Spinal cord (tissue), 10 donors: ENCODE data around the gene SLC22A1. TPM values are rescaled to one million over a fixed set of nuclear protein-coding genes. Genes with fewer than 3 reads are reported as not detected.
A peak's percentile ranks its signal among the peaks of the same experiment; 100 is the strongest.
"Not testable (repeated sequence)": the region's sequence is repeated elsewhere in the genome, so short reads cannot be mapped to it uniquely, and the experiment has no call there.

ENCODE experiments used
- DNase-seq, 6 donors: peaks; one replicate each; pipeline versions ENCODE4 v3.0.0 to v3.0.0-alpha.2; 2013 to 2015; ENCODE audit warnings: low spot score in 6 of 6, low read depth in 4 of 6
- H3K27ac ChIP-seq: one replicate; pipeline ENCODE4 v1.5.1; 2013; ENCODE audit warnings: low read depth, low read length, control low read depth
- H3K27me3 ChIP-seq: one replicate; pipeline ENCODE4 v1.6.1; 2013; ENCODE audit warnings: low read length; ENCODE audit not compliant: control insufficient read depth, insufficient read depth
- H3K36me3 ChIP-seq: one replicate; pipeline ENCODE4 v1.6.1; 2013; ENCODE audit warnings: low read length; ENCODE audit not compliant: control insufficient read depth, insufficient read depth
- H3K4me1 ChIP-seq: one replicate; pipeline ENCODE4 v1.6.1; 2013; ENCODE audit warnings: low read length; ENCODE audit not compliant: control insufficient read depth, insufficient read depth
- H3K4me3 ChIP-seq: one replicate; pipeline ENCODE4 v1.5.1; 2013; ENCODE audit warnings: low read depth, low read length, control low read depth
- H3K9me3 ChIP-seq: one replicate; pipeline ENCODE4 v1.6.1; 2013; ENCODE audit warnings: low read length; ENCODE audit not compliant: control insufficient read depth, insufficient read depth
- WGBS: methylation state at CpG from one replicate; pipeline ENCODE4 v1.1.5; 2013; ENCODE audit warnings: missing lambda C conversion rate; ENCODE audit not compliant: insufficient coverage; 5-methylcytosine and 5-hydroxymethylcytosine counted together
- polyA plus RNA-seq, 2 donors: library from polyadenylated mRNA; unstranded; fragments of 120-200 nt; gene quantifications; one replicate each; pipeline ENCODE4 v1.2.1, GENCODE V29; 2013; ENCODE audit not compliant: insufficient read length in 2 of 2
- total RNA-seq, 2 donors: library from RNA; depleted of rRNA in 1 of 2; stranded (reverse); fragments of 120-200 nt in 1 of 2; fragments of >200 nt in 1 of 2; gene quantifications; one replicate each; pipeline versions ENCODE4 v1.2.3 to v1.2.4, GENCODE V29; 2013 to 2014
- donor health status: healthy.

The SLC22A1 gene
- total and polyA plus RNA-seq, 4 donors: 0.35 to 1.2 (median 0.59) TPM; not detected in 1

DNA sequence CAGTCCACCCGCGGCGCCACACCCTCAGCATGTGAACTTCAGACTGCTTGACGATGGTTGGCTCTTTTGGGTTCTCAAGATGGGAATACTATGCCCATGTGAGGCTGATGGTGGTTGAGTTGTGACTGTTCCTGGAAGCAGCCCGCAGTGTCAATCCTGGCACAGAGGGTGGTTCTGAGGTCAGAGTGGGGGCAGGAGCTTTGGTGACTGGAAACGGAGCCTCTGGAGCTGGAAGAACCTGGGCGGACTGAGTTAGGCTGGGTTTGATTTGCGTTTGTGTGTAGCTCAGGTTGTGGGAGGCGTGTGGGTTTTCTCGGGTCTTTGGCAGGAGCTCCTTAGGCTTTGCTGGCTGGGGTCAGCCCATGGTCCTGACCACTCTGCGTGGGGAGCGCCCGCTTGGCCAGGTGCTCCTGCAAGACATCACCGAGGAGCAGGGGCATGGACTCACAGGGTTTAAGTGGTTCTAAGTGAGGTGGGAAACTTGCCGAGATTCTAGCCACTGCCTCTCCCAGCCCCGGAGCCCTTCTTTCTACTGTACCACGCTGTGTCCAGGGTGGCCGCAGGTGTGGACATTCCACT is 37.3 kb upstream of the SLC22A1 start:
- H3K36me3 ChIP-seq: peaks cover 64% of the 10 kb centered on the region
- H3K9me3 ChIP-seq: no peaks in the 10 kb centered on the region
- H3K27ac ChIP-seq: no peak overlapping the region
- peaks cover 8% of the 10 kb centered on the region for H3K4me1 ChIP-seq
- no peaks in the 10 kb centered on the region for H3K27me3 ChIP-seq
- no peak overlapping the region for H3K4me3 ChIP-seq
- 99% methylated on average over 17 of the region's 18 CpGs for WGBS
- no peak for DNase-seq

DNA sequence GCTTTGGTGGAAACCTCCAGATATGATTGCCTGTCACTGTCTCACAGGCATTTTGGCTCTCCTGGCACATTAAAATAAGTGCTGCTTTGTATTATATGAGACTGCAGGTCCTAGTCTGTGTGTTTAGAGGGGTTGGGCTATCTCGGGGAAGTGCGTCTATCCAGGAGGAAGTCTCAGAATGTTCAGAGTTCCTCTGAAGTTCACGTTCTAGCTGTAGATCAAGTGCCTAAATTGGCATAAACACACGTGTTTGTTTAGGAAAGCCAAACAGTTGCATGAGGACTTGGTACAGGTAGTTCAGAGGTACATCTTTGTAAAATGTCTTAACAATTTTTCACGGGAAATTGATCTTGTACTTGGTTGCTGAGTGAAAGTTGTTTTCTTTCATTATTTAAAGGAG is 36.4 kb upstream of the SLC22A1 start:
- Histone ChIP-seq H3K27me3 (no peaks in the 10 kb centered on the region), H3K36me3 (peaks cover 60% of the 10 kb centered on the region), H3K4me3 (no peak overlapping the region), H3K27ac (no peak overlapping the region), H3K4me1 (peaks cover 8% of the 10 kb centered on the region), H3K9me3 (no peaks in the 10 kb centered on the region)
- WGBS: 93% methylated on average over 4 of the region's 5 CpGs
- DNase-seq: no peak

DNA sequence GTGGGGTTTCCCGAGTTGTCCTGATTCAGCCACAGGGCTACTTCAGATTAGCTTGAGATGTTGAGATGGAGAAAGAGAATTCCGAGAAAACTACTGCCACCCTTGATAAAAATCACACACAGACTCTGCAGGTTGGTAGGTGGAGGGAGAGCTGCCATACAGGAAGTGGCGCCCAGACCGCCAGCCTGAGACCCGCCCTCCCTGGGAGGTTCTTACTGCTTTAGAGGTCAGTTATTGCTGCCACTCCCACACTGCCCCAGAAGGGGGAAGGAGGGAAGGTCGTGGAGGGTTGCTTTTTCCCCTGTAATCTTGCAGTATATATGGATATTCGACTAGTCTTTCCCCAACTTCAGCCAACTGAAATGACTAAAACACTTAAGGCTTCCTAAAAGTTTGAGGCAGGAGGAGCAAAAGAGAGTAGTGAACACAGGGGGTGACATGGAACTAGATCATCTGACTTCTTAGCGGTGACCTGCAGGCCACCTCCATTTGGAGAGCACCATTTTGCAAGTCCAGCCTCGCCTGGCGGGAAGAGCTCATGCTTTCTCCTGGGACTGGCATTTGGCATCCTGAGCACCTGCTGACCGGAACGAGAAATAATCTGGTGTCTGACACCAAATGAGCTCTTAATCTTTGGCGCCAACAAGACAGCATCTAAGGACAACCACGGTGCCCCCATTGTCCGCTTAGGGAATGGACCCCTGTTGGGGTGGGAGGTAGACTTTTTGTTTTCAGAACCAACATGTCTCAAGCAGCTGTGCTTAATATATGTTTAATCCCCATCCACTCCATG is 35.7 kb upstream of the SLC22A1 start:
- H3K9me3 ChIP-seq: no peaks in the 10 kb centered on the region
- no peak for DNase-seq
- H3K36me3 ChIP-seq: peaks cover 59% of the 10 kb centered on the region
- no peak overlapping the region for H3K27ac ChIP-seq
- H3K4me1 ChIP-seq: peaks cover 8% of the 10 kb centered on the region
- no peaks in the 10 kb centered on the region for H3K27me3 ChIP-seq
- WGBS: 88% methylated on average over 5 of the region's 15 CpGs
- H3K4me3 ChIP-seq: no peak overlapping the region

DNA sequence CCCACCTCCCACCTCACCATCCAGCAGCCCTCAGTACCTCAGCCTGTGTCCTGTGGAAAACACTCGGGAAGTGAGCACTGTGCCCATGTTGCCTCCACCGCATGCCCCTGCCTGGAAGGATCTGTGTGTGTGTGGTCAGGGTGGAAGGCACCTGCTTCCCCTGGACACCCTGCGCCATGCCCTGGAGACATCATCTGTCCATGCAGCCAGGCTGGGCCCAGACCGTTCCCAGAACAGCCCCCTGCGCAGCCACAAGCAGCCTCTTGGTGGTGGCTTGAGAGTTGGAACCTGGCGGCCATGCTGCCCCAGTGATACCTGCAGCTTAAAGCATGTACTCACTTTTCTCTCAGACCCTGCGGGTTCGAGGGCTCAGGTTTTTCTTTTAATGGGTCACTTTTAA is 34.9 kb upstream of the SLC22A1 start:
- H3K4me1 ChIP-seq: peaks cover 8% of the 10 kb centered on the region
- no peak for DNase-seq
- H3K9me3 ChIP-seq: no peaks in the 10 kb centered on the region
- H3K4me3 ChIP-seq: no peak overlapping the region
- H3K27me3 ChIP-seq: no peaks in the 10 kb centered on the region
- H3K36me3 ChIP-seq: peaks cover 63% of the 10 kb centered on the region
- WGBS: 96% methylated on average over 6 of the region's 8 CpGs
- H3K27ac ChIP-seq: no peak overlapping the region

DNA sequence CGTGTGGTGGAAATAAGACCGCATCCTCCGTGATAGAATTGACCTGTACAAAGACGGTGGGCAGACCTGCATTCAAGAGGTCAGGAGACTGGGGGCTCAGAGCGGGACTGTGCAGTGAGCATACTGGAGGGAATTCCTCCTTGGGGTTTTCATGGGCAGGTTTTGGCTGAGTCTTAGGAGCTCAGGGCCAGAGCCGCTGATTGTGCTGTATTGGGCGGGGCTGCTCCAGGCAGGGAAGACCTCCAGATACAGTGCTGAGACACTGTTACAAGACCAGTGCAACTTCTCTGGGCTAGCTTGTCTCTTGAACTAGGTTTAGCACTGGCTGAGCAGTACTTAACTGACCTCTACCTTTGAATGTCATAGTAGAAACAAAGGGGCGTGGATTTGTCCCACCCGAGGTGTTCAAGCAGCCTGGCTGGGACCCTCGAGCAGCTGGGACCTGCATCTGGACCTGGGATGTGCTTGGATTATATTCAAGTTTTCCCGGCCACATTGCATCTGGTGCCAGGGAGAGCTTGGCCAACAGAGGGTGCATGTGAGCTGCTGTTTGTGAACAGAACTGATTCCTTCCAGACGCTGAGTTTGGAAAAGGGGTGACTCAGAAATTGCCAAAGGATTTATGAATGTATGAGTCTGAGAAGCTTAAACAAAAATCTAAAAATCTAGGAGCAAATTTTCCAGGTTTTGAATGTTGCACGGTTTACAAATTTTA is 33.4 kb upstream of the SLC22A1 start:
- H3K4me3 ChIP-seq: no peak overlapping the region
- no peak overlapping the region for H3K27ac ChIP-seq
- H3K4me1 ChIP-seq: peaks cover 8% of the 10 kb centered on the region
- WGBS: 68% methylated on average over 11 of the region's 13 CpGs
- H3K36me3 ChIP-seq: peaks cover 69% of the 10 kb centered on the region
- H3K27me3 ChIP-seq: no peaks in the 10 kb centered on the region
- no peaks in the 10 kb centered on the region for H3K9me3 ChIP-seq
- DNase-seq: peak; percentile 47 to 93 (median 66)

DNA sequence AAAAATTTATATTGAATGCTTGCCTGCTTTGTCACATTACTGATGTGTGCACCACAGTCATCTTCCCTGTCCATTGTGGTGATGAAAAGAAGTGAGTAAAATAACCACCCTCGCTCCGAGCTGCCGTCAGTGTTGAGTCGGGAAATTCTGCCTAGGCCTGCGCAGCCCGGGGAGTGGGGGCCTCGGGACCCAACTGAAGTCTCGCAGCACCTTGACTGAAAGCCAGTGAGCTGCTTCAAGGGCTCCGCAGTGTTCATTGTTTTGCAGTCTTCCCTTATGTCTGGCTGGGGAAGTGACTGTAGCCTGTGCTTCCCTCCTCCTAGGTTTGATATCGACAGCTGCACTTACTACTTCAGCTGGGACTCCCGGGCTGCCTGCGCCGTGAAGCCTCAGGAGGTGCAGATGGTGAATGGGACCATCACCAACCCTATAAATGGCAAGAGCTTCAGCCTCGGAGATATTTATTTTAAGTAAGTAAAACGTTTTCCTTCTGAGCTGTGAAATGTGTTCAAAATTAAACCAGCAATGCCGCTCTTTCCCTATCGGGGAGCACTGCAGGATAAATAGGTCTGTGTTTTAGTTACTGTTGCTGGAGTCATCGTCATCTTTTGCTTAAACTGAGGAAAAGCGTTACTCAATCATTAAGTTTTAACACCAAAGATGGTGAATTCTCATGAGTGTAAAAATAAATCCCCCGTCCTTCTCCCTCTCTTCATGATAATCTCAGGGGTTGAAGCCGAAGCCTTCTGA is 32.7 kb upstream of the SLC22A1 start:
- H3K36me3 ChIP-seq: peaks cover 72% of the 10 kb centered on the region
- no peak overlapping the region for H3K27ac ChIP-seq
- H3K4me3 ChIP-seq: no peak overlapping the region
- H3K4me1 ChIP-seq: peaks cover 8% of the 10 kb centered on the region
- peak in 2 of 6 donors; percentile 74 to 84 for DNase-seq
- H3K27me3 ChIP-seq: no peaks in the 10 kb centered on the region
- 69% methylated on average over 10 of the region's 21 CpGs for WGBS
- H3K9me3 ChIP-seq: no peaks in the 10 kb centered on the region

DNA sequence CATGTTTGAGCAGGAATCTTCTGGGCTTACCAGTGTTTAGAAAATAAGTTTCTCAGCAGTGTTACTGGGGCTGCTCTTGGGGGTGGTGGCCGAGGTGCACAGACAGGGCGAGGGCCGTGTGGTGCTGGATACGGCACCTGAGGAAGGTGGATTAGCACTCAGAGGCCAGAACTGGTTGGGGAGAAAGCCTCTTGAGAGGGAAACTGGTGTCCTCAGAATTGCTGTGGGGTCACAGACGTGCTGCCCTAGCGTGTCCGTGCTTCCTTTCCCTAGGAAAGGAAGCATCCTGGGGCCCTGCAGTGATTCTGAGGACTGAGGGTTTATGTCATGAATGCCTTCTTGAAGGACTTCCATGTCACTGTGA is 32.1 kb upstream of the SLC22A1 start:
- Histone ChIP-seq H3K9me3 (no peaks in the 10 kb centered on the region), H3K4me3 (no peak overlapping the region), H3K27ac (no peak overlapping the region), H3K27me3 (no peaks in the 10 kb centered on the region), H3K4me1 (peaks cover 8% of the 10 kb centered on the region), H3K36me3 (peaks cover 67% of the 10 kb centered on the region)
- DNase-seq: no peak
- 95% methylated on average over 7 of the region's 7 CpGs for WGBS

DNA sequence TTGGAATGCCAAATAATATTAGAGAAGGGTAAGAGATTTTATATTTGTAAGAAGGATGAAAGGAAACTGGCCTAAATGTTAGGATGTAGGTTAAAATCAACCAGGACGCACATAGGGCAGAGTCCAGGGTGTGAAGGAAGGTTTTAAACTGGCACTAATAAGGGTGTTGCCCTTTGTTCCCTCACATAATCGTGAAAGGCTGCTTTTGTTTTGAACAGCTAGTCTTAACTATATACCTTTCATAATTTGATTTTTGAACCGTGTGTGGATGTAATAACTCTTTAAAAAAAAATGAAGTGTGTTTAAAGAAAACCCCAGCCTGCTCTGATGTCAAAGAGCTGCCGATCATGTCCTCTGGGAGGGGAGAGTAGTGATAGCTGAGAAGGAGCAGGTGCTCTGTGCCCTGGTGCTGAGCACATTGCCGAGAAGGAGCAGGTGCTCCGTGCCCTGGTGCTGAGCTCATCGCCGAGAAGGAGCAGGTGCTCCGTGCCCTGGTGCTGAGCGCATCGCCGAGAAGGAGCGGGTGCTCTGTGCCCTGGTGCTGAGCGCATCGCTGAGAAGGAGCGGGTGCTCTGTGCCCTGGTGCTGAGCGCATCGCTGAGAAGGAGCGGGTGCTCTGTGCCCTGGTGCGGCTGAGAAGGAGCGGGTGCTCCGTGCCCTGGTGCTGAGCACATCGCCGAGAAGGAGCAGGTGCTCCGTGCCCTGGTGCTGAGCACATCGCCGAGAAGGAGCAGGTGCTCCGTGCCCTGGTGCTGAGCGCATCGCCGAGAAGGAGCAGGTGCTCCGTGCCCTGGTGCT is 31.0 kb upstream of the SLC22A1 start:
- H3K27me3 ChIP-seq: not testable (repeated sequence)
- peaks cover 63% of the 10 kb centered on the region for H3K36me3 ChIP-seq
- WGBS: 91% methylated on average over 20 of the region's 32 CpGs

DNA sequence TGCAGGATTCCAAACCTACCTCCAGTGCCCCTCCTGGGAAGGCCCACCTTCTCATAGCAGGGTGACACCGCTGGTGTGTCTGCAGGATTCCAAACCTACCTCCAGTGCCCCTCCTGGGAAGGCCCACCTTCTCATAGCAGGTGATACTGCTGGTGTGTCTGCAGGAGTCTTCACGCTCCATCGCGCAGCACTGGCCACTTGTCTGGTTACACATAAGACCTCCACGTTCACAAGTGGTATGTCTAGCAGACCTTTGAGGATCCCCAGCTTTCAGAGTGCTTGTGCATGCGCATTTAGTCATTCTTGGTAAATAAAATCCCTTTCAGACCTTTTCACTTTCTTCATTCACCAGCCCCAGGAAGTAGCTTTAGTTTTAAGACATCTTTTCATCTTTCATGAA is 29.4 kb upstream of the SLC22A1 start:
- H3K27me3 ChIP-seq, H3K9me3 ChIP-seq, DNase-seq, H3K4me1 ChIP-seq, H3K4me3 ChIP-seq, H3K27ac ChIP-seq: not testable (repeated sequence)
- 98% methylated on average over 5 of the region's 6 CpGs for WGBS
- H3K36me3 ChIP-seq: peaks cover 57% of the 10 kb centered on the region

More for the DNA sequence above, 31.0 kb upstream of the SLC22A1 start:
- H3K9me3 ChIP-seq, H3K27ac ChIP-seq, H3K4me1 ChIP-seq, DNase-seq, H3K4me3 ChIP-seq: not testable (repeated sequence)
